Endothelial cell (in vitro differentiated cells): ENCODE measurements around the gene LGR4. TPM values are rescaled to one million over a fixed set of nuclear protein-coding genes. Genes with fewer than 3 reads are reported as not detected.

Experiments used
- DNase-seq: peaks from one replicate; pipeline ENCODE4 v3.0.0; 2021; ENCODE audit warnings: low spot score
- H3K27ac Mint-ChIP-seq: one replicate; pipeline ENCODE4 v1.8.0; 2021; ENCODE audit warnings: mixed read lengths, inconsistent platforms; ENCODE audit not compliant: unreplicated experiment
- H3K27me3 Mint-ChIP-seq: one replicate; pipeline ENCODE4 v1.8.0; 2021; ENCODE audit warnings: mild to moderate bottlenecking, moderate library complexity, mixed read lengths, inconsistent platforms; ENCODE audit not compliant: unreplicated experiment
- H3K36me3 Mint-ChIP-seq: one replicate; pipeline ENCODE4 v1.8.0; 2021; ENCODE audit warnings: mild to moderate bottlenecking, low read depth, mixed read lengths, inconsistent platforms; ENCODE audit not compliant: unreplicated experiment
- H3K4me1 Mint-ChIP-seq: one replicate; pipeline ENCODE4 v1.8.0; 2021; ENCODE audit warnings: mild to moderate bottlenecking, mixed read lengths, inconsistent platforms; ENCODE audit not compliant: unreplicated experiment
- H3K4me3 Mint-ChIP-seq: one replicate; pipeline ENCODE4 v1.8.0; 2021; ENCODE audit warnings: mild to moderate bottlenecking, mixed read lengths, inconsistent platforms; ENCODE audit not compliant: unreplicated experiment
- H3K9me3 Mint-ChIP-seq: one replicate; pipeline ENCODE4 v1.8.0; 2021; ENCODE audit warnings: mixed read lengths, inconsistent platforms; ENCODE audit not compliant: unreplicated experiment
- total RNA-seq: library from RNA; stranded (reverse); fragmentation: NEBNext Ultra II Directional; extraction: Animal tissue kit (Norgen Biotek cat#: 25700); gene quantifications from one replicate; pipeline ENCODE4 v1.2.1, GENCODE V29; 2021; ENCODE audit not compliant: unreplicated experiment
- TF ChIP-seq, protein P1 (sequence below): fragments of 200-600 bp; sonication (generic); IDR thresholded peaks from one replicate; pipeline ENCODE4 v1.5.0; 2021; ENCODE audit warnings: antibody characterized with exemption; ENCODE audit not compliant: unreplicated experiment

Gene LGR4
- total RNA-seq, 1 donor from 2014 or later = 10.8 TPM

DNA sequence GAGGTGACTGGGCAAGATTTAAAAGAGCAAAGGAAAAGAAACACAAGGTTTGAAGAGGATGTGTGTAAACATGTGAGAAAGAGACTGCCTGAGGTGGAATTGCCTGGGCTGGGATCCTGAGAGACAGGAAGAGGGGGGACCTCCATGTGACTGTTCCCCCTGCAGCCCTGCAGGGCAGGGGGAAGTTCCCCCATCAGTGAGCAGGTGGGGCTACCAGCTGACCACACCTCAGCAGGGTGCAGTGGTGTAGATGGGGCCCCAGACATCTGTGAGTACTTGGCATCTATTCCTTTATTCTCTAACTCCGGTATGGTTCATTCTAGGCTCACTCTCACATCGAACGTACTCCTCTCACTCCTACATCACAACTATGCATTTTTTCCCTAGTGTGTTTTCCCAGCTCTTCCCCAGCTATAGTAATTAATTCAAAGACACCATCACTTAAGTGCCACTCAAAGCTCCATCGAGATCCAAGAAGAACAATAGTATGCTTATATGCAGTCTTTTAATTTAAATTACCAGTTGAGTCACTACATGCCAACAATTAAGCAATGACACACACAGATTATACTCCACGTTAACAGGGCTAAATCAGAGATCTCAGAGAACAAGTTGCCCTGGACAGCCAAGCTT lies 42.7 kb downstream of the LGR4 start:
- no peak overlapping the region for H3K27ac Mint-ChIP-seq
- H3K27me3 Mint-ChIP-seq = no peaks in the 10 kb centered on the region
- no peaks in the 10 kb centered on the region for H3K9me3 Mint-ChIP-seq
- no peaks in the 10 kb centered on the region for H3K36me3 Mint-ChIP-seq
- no peak overlapping the region for H3K4me3 Mint-ChIP-seq
- TF ChIP-seq, protein P1, sequence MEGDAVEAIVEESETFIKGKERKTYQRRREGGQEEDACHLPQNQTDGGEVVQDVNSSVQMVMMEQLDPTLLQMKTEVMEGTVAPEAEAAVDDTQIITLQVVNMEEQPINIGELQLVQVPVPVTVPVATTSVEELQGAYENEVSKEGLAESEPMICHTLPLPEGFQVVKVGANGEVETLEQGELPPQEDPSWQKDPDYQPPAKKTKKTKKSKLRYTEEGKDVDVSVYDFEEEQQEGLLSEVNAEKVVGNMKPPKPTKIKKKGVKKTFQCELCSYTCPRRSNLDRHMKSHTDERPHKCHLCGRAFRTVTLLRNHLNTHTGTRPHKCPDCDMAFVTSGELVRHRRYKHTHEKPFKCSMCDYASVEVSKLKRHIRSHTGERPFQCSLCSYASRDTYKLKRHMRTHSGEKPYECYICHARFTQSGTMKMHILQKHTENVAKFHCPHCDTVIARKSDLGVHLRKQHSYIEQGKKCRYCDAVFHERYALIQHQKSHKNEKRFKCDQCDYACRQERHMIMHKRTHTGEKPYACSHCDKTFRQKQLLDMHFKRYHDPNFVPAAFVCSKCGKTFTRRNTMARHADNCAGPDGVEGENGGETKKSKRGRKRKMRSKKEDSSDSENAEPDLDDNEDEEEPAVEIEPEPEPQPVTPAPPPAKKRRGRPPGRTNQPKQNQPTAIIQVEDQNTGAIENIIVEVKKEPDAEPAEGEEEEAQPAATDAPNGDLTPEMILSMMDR = no peak
- no peak for DNase-seq
- H3K4me1 Mint-ChIP-seq = peaks cover 7% of the 10 kb centered on the region

DNA sequence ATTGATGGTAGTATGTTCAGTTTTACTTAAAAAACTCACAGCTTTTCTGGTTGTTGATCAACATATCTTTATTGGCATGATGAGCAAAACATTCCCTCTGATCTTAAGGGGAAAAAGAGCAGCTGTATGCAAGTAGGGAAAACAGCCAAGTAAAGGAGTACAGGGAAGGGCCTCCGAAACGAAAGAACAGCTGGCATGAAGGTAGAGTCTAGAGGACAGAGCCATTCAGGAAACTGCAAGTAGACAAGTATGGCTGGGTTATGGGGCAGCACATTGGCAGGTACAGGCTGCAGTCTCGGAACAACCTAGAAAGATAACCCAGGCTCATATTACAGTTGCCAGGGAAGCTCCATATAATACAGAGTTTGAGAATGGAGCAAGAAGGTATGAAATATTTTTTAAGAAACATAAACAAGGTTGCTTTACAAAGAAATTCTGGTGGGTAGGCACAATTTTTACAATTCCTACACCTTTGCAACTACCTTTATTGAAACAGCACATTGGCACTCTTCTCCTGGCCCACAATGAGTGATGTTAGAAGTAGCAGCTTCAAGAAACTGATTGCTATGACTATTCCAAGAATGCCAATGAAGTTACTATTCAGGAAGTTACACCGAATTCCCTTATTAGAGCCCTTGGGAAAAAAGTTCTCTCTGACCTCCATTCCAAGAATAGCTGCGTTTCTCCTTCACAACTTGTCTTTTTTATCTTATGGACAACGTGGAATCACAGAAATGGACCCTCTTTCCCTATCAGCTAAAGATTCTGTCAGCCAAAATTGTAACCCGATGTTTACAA lies 45.2 kb downstream of the LGR4 start:
- Mint-ChIP-seq H3K36me3 (no peaks in the 10 kb centered on the region), H3K4me3 (no peak overlapping the region), H3K27ac (no peak overlapping the region), H3K9me3 (no peaks in the 10 kb centered on the region), H3K4me1 (peaks cover 7% of the 10 kb centered on the region), H3K27me3 (no peaks in the 10 kb centered on the region)
- no peak for DNase-seq
- TF ChIP-seq, protein P1 = no peak

DNA sequence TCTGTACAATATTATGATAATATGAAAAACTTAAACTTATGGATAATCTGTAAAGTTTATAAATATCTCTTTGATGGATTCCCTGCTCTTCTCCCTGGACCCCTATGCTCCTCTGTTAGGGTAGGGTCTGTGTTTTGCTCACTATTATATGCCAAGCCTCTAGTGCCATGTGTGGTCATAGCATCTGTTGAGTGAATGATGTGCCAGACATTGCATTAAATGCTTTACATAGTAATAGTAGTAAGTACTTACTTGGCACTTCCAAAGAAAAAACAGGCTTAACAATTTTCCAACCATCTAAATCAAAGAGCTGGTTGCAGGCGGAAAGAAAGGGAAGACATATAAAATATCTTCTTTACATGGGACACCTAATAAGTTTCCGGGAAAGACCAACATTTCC lies 46.8 kb downstream of the LGR4 start:
- Mint-ChIP-seq H3K36me3 (no peaks in the 10 kb centered on the region), H3K27me3 (no peaks in the 10 kb centered on the region), H3K9me3 (no peaks in the 10 kb centered on the region), H3K27ac (no peak overlapping the region), H3K4me3 (no peak overlapping the region), H3K4me1 (peaks cover 10% of the 10 kb centered on the region)
- DNase-seq = no peak
- TF ChIP-seq, protein P1 = no peak

DNA sequence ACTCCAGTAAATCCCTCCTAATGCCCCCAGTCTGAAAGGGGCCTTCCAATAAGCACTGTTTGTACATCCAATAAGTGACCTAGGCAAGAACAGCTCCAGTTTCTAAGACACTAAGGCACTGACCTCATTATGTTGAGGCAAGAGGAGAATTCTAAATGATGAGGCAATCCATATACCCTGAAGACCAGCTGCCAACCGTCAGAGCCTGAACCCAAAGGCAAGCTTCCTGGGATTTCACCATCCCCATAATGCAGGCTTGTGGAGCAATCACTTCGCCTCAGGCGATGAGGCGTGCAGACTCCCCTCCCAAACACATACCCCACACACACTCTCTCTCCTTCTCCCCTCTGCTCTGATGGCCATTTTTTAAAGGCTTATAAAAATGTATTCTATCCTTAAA lies 49.5 kb downstream of the LGR4 start:
- Mint-ChIP-seq H3K9me3 (no peaks in the 10 kb centered on the region), H3K4me3 (no peak overlapping the region), H3K4me1 (peaks cover 13% of the 10 kb centered on the region), H3K27ac (no peak overlapping the region), H3K36me3 (no peaks in the 10 kb centered on the region), H3K27me3 (no peaks in the 10 kb centered on the region)
- no peak for DNase-seq
- TF ChIP-seq, protein P1 = no peak
